ENCODE results near the gene BRD3. TPM values are rescaled to one million over a fixed set of nuclear protein-coding genes. Genes with fewer than 3 reads are reported as not detected.

BRD3 gene
- total RNA-seq, 1 donor from 2014 or later, result 128 TPM

DNA sequence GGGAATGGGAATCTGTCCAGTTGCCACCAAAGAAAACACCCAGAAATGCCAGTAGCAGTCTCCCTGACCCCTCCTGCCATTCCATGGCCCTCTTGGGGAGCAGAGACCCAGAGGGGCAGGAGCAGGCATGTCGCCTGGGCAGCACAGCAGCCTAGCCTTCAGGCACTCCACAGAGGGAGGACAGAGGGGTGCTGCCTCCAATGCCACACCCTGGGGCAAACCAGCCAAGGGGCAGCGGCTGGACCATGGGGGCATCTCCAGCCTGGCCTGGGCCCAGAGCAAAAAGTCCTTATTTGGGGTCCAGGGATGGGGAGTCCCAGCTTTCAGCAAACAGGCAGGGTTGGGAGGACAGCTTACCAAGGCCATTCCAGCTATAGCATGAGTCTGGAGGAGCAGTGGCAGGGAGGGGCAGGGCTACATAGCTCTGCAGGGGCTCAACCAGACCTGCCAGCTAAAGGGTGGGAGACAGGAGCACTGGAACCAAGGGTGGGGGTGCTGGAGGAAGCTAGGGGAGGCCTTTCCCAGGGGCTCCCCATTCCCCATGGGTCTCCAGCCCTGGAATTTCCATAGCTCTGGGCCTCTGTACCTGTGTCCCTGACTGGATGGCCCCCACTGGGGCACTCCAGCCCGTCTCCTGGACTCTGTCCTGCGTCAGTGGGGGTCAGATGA lies 6.7 kb downstream of the BRD3 start:
- H3K27me3 Mint-ChIP-seq (ENCODE audit: unreplicated experiment), result peaks cover 13% of the 10 kb centered on the region
- TF ChIP-seq, protein P1, sequence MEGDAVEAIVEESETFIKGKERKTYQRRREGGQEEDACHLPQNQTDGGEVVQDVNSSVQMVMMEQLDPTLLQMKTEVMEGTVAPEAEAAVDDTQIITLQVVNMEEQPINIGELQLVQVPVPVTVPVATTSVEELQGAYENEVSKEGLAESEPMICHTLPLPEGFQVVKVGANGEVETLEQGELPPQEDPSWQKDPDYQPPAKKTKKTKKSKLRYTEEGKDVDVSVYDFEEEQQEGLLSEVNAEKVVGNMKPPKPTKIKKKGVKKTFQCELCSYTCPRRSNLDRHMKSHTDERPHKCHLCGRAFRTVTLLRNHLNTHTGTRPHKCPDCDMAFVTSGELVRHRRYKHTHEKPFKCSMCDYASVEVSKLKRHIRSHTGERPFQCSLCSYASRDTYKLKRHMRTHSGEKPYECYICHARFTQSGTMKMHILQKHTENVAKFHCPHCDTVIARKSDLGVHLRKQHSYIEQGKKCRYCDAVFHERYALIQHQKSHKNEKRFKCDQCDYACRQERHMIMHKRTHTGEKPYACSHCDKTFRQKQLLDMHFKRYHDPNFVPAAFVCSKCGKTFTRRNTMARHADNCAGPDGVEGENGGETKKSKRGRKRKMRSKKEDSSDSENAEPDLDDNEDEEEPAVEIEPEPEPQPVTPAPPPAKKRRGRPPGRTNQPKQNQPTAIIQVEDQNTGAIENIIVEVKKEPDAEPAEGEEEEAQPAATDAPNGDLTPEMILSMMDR (IDR thresholded peaks at IDR 0.05; ENCODE audit: partially characterized antibody, unreplicated experiment), result no peak
- no peak overlapping the region for H3K4me3 Mint-ChIP-seq (ENCODE audit: unreplicated experiment)
- H3K9me3 Mint-ChIP-seq (ENCODE audit: unreplicated experiment), result no peaks in the 10 kb centered on the region
- peak; percentile 13 for DNase-seq
- H3K36me3 Mint-ChIP-seq (ENCODE audit: unreplicated experiment), result no peaks in the 10 kb centered on the region
- H3K4me1 Mint-ChIP-seq (ENCODE audit: low read depth, unreplicated experiment), result peaks cover 40% of the 10 kb centered on the region
- peak overlapping the region; percentile 53 for H3K27ac Mint-ChIP-seq (ENCODE audit: unreplicated experiment)

DNA sequence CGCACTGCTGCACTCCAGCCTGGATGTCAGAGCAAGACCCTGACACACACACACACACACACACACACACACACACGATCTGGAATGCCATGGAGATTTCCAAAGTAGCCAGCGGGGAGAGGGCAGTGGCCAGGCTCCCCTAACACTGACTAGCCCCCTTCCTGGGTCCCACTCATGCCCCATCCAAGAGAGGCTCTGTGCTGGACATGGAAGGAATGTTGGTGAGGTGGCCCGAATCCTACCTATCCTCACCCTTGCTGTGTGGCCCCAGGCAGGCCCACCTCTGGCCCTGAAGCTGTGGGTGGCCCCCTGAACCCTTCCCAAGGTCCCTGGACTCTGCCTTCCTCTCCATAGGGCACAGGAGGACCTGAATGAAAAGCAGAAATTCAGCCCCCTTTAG lies 7.3 kb downstream of the BRD3 start:
- Mint-ChIP-seq H3K27me3 (ENCODE audit: unreplicated experiment) (peaks cover 11% of the 10 kb centered on the region), H3K4me3 (ENCODE audit: unreplicated experiment) (peak overlapping the region; percentile 63), H3K27ac (ENCODE audit: unreplicated experiment) (peak overlapping the region; percentile 59)

DNA sequence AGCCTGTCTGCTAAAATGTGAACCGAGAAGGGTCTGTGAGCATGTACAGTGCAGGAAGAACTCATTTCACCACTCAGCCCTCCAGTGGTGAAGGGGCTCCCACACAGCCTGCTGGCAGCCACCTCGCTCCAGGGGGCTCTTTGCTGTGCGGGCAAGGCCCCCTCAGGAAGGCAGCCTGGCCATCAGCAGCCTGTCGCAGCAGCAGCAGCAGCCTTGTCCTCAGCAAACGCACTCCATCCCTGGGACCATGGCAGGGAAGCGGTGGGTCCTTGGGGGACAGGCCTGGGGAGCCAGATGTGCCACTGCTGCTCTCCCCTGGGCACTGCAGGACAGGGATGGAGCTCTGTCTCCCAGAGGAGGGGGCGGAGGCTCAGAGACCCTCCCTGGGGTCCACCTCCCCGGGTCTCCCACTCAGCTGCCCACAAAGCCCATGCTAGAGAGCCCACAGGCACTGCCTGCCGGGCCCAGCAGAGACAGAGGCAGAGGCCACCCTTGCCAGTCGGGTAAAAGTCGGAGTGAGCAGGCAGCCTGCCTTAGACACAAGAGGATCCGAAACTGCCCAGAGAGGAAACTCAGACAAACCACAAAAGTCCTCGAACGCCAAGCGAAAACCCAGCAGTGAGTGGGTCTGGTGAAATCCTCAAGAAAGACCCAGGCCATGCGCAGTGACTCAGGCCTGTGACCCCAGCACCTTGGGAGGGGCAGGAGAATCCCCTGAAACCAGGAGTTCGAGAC lies 8.0 kb downstream of the BRD3 start:
- TF ChIP-seq, protein P1 (IDR thresholded peaks at IDR 0.05; ENCODE audit: partially characterized antibody, unreplicated experiment), result no peak
- Mint-ChIP-seq H3K36me3 (ENCODE audit: unreplicated experiment) (no peaks in the 10 kb centered on the region), H3K27ac (ENCODE audit: unreplicated experiment) (no peak overlapping the region), H3K4me3 (ENCODE audit: unreplicated experiment) (no peak overlapping the region), H3K27me3 (ENCODE audit: unreplicated experiment) (peaks cover 11% of the 10 kb centered on the region), H3K4me1 (ENCODE audit: low read depth, unreplicated experiment) (peaks cover 46% of the 10 kb centered on the region), H3K9me3 (ENCODE audit: unreplicated experiment) (peaks cover 1% of the 10 kb centered on the region)
- DNase-seq, result peak; percentile 31

More for the DNA sequence above, 7.3 kb downstream of the BRD3 start:
- TF ChIP-seq, protein P1 (IDR thresholded peaks at IDR 0.05; ENCODE audit: partially characterized antibody, unreplicated experiment), result no peak
- H3K9me3 Mint-ChIP-seq (ENCODE audit: unreplicated experiment), result peaks cover 1% of the 10 kb centered on the region
- peak; percentile 22 for DNase-seq
- H3K4me1 Mint-ChIP-seq (ENCODE audit: low read depth, unreplicated experiment), result peaks cover 44% of the 10 kb centered on the region
- H3K36me3 Mint-ChIP-seq (ENCODE audit: unreplicated experiment), result no peaks in the 10 kb centered on the region

DNA sequence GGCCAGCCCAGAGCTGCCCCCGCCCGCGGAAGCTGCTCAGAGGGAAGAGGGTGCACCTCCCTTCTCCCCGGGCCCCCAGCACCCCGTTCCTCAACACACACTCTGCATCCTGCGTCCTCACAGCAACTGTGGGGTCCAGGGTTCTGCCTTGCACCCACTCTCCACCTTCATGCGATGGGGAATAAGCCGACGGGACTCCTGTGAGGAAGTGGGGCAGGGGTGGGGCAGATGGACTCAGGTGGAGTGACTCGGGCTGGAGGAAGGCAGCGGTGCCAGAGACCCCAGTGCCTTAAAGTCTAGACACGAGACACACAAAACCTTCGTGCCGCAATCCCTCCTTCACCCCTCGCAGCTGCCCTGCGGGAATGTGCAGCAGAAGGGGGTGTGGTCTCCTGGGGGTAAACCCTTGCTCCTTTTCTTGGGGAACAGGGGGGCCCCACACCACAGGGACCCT lies 8.6 kb downstream of the BRD3 start:
- H3K9me3 Mint-ChIP-seq (ENCODE audit: unreplicated experiment), result peaks cover 1% of the 10 kb centered on the region
- H3K4me3 Mint-ChIP-seq (ENCODE audit: unreplicated experiment), result peak overlapping the region; percentile 49
- H3K27ac Mint-ChIP-seq (ENCODE audit: unreplicated experiment), result peak overlapping the region; percentile 62
- H3K27me3 Mint-ChIP-seq (ENCODE audit: unreplicated experiment), result peaks cover 11% of the 10 kb centered on the region
- TF ChIP-seq, protein P1 (IDR thresholded peaks at IDR 0.05; ENCODE audit: partially characterized antibody, unreplicated experiment), result no peak
- no peak for DNase-seq
- no peaks in the 10 kb centered on the region for H3K36me3 Mint-ChIP-seq (ENCODE audit: unreplicated experiment)
- H3K4me1 Mint-ChIP-seq (ENCODE audit: low read depth, unreplicated experiment), result peaks cover 44% of the 10 kb centered on the region

DNA sequence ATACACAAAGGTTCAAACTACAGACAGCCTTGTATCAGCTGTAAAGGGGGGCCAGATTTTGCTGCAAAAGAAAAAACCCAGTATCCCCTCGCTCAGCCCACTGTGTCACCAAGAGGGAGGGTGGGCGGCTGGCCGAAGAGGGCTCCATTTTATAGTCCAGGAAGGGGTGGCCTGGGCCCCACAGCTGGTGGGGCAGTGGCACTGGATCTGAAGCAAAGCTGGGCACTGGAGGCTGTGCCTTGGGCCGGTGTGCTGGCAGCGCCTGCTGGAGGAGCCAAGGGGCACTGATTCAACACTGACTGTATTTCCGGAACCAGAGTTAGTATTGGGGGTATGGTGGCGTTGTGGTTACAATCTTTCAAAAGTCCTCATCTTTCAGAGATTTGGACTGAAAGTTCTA lies 9.1 kb downstream of the BRD3 start:
- Mint-ChIP-seq H3K9me3 (ENCODE audit: unreplicated experiment) (peaks cover 1% of the 10 kb centered on the region), H3K27ac (ENCODE audit: unreplicated experiment) (peak overlapping the region; percentile 62), H3K4me1 (ENCODE audit: low read depth, unreplicated experiment) (peaks cover 46% of the 10 kb centered on the region), H3K4me3 (ENCODE audit: unreplicated experiment) (peak overlapping the region; percentile 49), H3K27me3 (ENCODE audit: unreplicated experiment) (peaks cover 11% of the 10 kb centered on the region), H3K36me3 (ENCODE audit: unreplicated experiment) (no peaks in the 10 kb centered on the region)
- TF ChIP-seq, protein P1 (IDR thresholded peaks at IDR 0.05; ENCODE audit: partially characterized antibody, unreplicated experiment), result no peak
- peak; percentile 13 for DNase-seq

Measured in glutamatergic neuron (in vitro differentiated cells).